ENCODE results near the gene BUD13.

- TF ChIP-seq, protein P1, sequence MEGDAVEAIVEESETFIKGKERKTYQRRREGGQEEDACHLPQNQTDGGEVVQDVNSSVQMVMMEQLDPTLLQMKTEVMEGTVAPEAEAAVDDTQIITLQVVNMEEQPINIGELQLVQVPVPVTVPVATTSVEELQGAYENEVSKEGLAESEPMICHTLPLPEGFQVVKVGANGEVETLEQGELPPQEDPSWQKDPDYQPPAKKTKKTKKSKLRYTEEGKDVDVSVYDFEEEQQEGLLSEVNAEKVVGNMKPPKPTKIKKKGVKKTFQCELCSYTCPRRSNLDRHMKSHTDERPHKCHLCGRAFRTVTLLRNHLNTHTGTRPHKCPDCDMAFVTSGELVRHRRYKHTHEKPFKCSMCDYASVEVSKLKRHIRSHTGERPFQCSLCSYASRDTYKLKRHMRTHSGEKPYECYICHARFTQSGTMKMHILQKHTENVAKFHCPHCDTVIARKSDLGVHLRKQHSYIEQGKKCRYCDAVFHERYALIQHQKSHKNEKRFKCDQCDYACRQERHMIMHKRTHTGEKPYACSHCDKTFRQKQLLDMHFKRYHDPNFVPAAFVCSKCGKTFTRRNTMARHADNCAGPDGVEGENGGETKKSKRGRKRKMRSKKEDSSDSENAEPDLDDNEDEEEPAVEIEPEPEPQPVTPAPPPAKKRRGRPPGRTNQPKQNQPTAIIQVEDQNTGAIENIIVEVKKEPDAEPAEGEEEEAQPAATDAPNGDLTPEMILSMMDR (IDR thresholded peaks at IDR 0.05 in 8 of 11, conservative IDR thresholded peaks at IDR 0.05 in 3 of 11) = no peak
- no peak for TF ChIP-seq POLR2A (IDR thresholded peaks at IDR 0.05)
Observed at GRCh38 chr11:116793772-116794097, 20.9 kb upstream of the BUD13 start.
